ENCODE measurements around the gene ANKRD52. TPM values are rescaled to one million over a fixed set of nuclear protein-coding genes. Genes with fewer than 3 reads are reported as not detected.
"Not testable (repeated sequence)": the region's sequence is repeated elsewhere in the genome, so short reads cannot be mapped to it uniquely, and the experiment has no call there.

The ANKRD52 gene
- total and polyA plus RNA-seq, 2 donors (not counting 3 experiments of a cell fraction or from before 2014, with no cell fraction given), result 30.8 to 62.0 TPM

DNA sequence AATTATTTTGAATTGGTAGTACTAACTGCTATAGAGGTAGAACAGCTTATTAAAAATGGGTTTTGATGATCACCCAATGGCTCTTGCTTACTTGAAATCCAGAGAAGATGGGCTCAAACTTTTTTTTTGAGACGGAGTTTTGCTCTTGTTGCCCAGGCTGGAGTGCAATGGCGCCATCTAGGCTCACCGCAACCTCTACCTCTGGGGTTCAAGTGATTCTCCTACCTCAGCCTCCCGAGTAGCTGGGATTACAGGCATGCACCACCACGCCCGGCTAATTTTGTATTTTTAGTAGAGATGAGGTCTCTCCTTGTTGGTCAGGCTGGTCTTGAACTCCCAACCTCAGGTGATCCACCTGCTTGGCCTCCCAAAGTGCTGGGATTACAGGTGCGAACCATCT, 4.8 kb upstream of the ANKRD52 start:
- H2AFZ ChIP-seq (ENCODE audit: low read depth, low read length); H3K9ac ChIP-seq (replicated peaks; ENCODE audit: extremely low read depth, insufficient read depth, low read length); dilution Hi-C loops (cut with MboI; ENCODE audit: extremely low pct_ligation_motif_present, low sequenced_read_pairs); intact Hi-C loops (cut with micrococcal nuclease); H3K79me2 ChIP-seq (ENCODE audit: control insufficient read depth, insufficient read depth, low read length); H3K27ac ChIP-seq (ENCODE audit: insufficient read depth, low read depth, low read length); H3K36me3 ChIP-seq (ENCODE audit: control insufficient read depth in 2 of 2, extremely low read depth in 1 of 2, insufficient read depth in 2 of 2, low read length in 2 of 2); H4K20me1 ChIP-seq (replicated peaks; ENCODE audit: control insufficient read depth, extremely low read depth, insufficient read depth, low read length); DNase-seq (ENCODE audit: low read depth, low spot score); FAIRE-seq; POLR2A ChIA-PET; H3K27me3 ChIP-seq (ENCODE audit: control insufficient read depth in 2 of 2, insufficient read depth in 2 of 2, low read length in 2 of 2); H3K9me1 ChIP-seq (replicated peaks; ENCODE audit: control insufficient read depth, extremely low read depth, insufficient read depth, low read length); H3K4me2 ChIP-seq (ENCODE audit: insufficient read depth, low read length); BruUV-seq (replicated peaks); H3K9me3 ChIP-seq (replicated peaks; ENCODE audit: control insufficient read depth, insufficient read depth, low read length); H3K4me3 ChIP-seq (replicated peaks in 1 of 3; ENCODE audit: insufficient read depth in 1 of 3, low read depth in 1 of 3, low read length in 3 of 3); H3K4me1 ChIP-seq (ENCODE audit: control insufficient read depth, extremely low read depth, insufficient read depth, low read length): not testable (repeated sequence)
- CTCF ChIA-PET, result interaction anchor here (0.6 to 0.8 kb wide), 2 partner anchors 74 to 138 kb away, joined by 3 read pairs; partner anchors contain the start of gene SMARCC2

DNA sequence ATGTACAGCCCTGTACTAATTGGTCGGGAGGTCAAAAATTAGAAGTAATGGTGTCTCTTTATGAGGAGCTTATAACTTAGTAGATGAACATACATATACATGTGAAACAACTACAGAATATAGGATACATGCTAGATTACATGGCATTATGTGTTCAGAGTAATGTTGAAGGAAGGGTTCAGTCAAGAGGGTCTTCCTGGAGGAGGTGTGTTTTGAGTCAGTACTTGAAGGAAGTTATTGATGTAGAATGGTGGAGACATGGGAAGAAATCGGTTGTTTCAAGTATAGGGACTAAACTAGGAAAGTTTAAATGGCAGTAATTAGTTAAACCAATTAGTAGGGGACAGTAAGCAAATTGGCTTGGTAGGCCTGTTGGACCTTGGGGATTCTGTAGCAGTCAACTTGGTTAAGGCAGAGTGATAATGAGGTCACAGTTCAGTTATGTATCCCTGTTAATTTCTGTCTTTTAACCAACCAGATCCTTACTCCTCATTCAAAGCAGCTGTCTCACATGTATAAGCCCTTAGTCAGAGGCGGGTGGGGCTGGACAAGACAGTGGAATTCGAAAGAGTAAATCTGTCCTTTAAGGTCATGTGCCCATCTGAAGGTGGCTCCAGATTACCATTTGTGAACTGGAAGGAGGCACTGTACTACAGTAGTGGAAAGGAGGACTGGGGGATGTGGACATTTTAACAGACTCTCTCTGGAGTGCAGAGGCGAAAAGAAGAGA, 3.5 kb upstream of the ANKRD52 start:
- no peak overlapping the region for H2AFZ ChIP-seq (ENCODE audit: low read depth, low read length)
- DNase-seq (ENCODE audit: low read depth, low spot score), result no peak
- dilution Hi-C loops (cut with MboI; ENCODE audit: extremely low pct_ligation_motif_present, low sequenced_read_pairs) (no loop called here), intact Hi-C loops (cut with micrococcal nuclease) (no loop called here)
- H3K4me1 ChIP-seq (ENCODE audit: control insufficient read depth, extremely low read depth, insufficient read depth, low read length), result peaks cover 17% of the 10 kb centered on the region
- H3K9me1 ChIP-seq (replicated peaks; ENCODE audit: control insufficient read depth, extremely low read depth, insufficient read depth, low read length), result no peaks in the 10 kb centered on the region
- H3K27me3 ChIP-seq (ENCODE audit: control insufficient read depth in 2 of 2, insufficient read depth in 2 of 2, low read length in 2 of 2), result no peaks in the 10 kb centered on the region
- H3K9me3 ChIP-seq (replicated peaks; ENCODE audit: control insufficient read depth, insufficient read depth, low read length), result no peaks in the 10 kb centered on the region
- no peak for FAIRE-seq
- H3K4me3 ChIP-seq (replicated peaks in 1 of 3; ENCODE audit: insufficient read depth in 1 of 3, low read depth in 1 of 3, low read length in 3 of 3), result no peak overlapping the region
- no peak overlapping the region for H3K9ac ChIP-seq (replicated peaks; ENCODE audit: extremely low read depth, insufficient read depth, low read length)
- TF ChIP-seq EZH2 (IDR thresholded peaks at IDR 0.05; ENCODE audit: borderline replicate concordance, low read depth, low read length, severe bottlenecking) (no peak), GATA2 (IDR thresholded peaks at IDR 0.05; ENCODE audit: insufficient read depth, insufficient read length, low read depth, low read length) (no peak), MYC (IDR thresholded peaks at IDR 0.05; ENCODE audit: low read depth, low read length) (no peak), FOS (IDR thresholded peaks at IDR 0.05; ENCODE audit: borderline replicate concordance, insufficient read depth, low read length) (no peak), POLR2A (IDR thresholded peaks at IDR 0.05; ENCODE audit: low read depth, low read length) (no peak)
- TF ChIP-seq, protein P1, sequence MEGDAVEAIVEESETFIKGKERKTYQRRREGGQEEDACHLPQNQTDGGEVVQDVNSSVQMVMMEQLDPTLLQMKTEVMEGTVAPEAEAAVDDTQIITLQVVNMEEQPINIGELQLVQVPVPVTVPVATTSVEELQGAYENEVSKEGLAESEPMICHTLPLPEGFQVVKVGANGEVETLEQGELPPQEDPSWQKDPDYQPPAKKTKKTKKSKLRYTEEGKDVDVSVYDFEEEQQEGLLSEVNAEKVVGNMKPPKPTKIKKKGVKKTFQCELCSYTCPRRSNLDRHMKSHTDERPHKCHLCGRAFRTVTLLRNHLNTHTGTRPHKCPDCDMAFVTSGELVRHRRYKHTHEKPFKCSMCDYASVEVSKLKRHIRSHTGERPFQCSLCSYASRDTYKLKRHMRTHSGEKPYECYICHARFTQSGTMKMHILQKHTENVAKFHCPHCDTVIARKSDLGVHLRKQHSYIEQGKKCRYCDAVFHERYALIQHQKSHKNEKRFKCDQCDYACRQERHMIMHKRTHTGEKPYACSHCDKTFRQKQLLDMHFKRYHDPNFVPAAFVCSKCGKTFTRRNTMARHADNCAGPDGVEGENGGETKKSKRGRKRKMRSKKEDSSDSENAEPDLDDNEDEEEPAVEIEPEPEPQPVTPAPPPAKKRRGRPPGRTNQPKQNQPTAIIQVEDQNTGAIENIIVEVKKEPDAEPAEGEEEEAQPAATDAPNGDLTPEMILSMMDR (IDR thresholded peaks at IDR 0.05; ENCODE audit: extremely low read depth in 1 of 2, insufficient read depth in 1 of 2, low read depth in 1 of 2, low read length in 2 of 2), result no peak
- TF ChIP-seq, protein P2, sequence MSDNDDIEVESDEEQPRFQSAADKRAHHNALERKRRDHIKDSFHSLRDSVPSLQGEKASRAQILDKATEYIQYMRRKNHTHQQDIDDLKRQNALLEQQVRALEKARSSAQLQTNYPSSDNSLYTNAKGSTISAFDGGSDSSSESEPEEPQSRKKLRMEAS (IDR thresholded peaks at IDR 0.05; ENCODE audit: insufficient read depth, insufficient read length), result no peak
- H3K36me3 ChIP-seq (ENCODE audit: control insufficient read depth in 2 of 2, extremely low read depth in 1 of 2, insufficient read depth in 2 of 2, low read length in 2 of 2), result no peaks in the 10 kb centered on the region
- H4K20me1 ChIP-seq (replicated peaks; ENCODE audit: control insufficient read depth, extremely low read depth, insufficient read depth, low read length), result no peaks in the 10 kb centered on the region
- H3K27ac ChIP-seq (ENCODE audit: insufficient read depth, low read depth, low read length), result no peak overlapping the region
- BruUV-seq (replicated peaks), result no TSS peak
- peaks cover 14% of the 10 kb centered on the region for H3K79me2 ChIP-seq (ENCODE audit: control insufficient read depth, insufficient read depth, low read length)
- ChIA-PET CTCF (no interaction called here), POLR2A (no interaction called here)
- no peak overlapping the region for H3K4me2 ChIP-seq (ENCODE audit: insufficient read depth, low read length)
